HG03442 (cell line): ENCODE measurements around the gene ZNF366.
A peak's percentile ranks its signal among the peaks of the same experiment; 100 is the strongest.

ENCODE experiments used
- ATAC-seq: cut with Tn5 transposase; IDR thresholded peaks from one replicate; pipeline ENCODE4 v1.9.1; 2021; ENCODE audit warnings: mild to moderate bottlenecking, moderate library complexity; ENCODE audit not compliant: unreplicated experiment

ZNF366 gene

DNA sequence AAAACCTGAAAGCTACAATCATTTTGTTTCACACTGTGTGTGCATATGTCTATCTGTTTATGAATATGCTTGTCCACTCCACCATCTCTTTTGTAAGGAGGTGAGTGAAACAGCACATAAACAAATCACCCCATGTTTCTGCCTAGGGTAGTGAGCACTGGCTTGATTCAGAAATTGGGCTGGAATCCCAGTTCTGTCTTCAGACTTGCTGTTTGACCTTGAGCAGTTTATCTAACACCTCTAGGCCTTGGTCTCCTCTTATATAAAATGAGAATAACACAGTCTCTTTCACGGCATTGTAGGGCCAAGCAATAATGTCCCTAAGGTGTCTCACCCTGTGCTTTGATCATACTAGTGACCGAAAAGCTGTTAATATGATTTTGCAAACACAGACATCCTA is 61.2 kb downstream of the ZNF366 start:
- no peak for ATAC-seq

DNA sequence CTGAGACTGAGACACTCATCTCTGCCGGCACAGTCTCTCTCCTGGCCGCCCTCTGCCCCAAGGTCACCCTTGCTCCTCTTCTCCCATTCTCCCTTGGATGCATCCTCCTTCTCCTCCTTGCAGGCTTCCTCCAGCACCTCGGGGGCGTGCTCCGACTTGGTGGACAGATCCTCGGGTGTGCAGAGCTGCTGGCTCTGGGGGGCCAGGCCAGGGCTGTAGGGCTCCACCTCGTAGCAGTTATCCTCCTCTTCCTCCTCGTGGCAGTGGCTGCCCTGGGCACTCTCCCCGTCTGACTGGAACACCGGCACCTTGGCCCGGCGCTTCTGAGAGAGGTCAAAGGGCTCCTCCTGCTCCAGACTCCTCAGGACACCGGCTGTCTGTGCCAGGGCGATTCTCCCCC is 63.3 kb downstream of the ZNF366 start:
- ATAC-seq, result no peak

DNA sequence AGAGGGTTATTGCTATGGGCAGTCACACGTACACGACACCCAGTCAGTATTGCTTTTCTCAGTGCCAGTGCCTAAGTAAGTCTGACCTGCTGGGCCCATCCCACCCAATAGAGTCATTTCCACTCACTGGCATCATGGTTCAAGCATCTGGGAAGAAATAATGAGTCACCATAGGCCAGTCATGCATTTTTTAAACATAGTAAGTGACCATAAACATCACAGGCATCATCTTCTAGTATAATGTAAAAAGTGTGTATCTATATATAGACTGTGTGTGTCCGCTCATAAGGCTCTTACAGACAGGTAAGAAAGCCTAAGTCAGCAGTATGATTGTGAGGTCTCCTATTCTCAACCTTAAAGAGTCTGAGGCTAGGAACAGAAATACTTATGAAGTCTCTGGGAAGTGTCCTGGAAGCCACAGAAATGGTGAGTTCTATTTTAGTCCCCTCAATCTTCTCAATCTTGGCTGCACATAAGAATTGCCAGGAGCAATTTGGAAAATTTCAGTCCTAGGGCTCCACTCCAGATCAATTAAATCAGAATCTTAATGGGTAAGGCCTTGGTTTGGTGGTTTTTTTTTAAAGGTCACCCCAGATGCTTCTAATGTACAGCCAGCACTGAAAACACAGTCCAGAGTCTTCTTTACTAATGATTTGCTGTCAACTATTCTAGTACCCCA is 65.2 kb downstream of the ZNF366 start:
- ATAC-seq, result no peak

- no peak for ATAC-seq
Measured at GRCh38 chr5:72441094-72441723, 66.0 kb downstream of the ZNF366 start.

DNA sequence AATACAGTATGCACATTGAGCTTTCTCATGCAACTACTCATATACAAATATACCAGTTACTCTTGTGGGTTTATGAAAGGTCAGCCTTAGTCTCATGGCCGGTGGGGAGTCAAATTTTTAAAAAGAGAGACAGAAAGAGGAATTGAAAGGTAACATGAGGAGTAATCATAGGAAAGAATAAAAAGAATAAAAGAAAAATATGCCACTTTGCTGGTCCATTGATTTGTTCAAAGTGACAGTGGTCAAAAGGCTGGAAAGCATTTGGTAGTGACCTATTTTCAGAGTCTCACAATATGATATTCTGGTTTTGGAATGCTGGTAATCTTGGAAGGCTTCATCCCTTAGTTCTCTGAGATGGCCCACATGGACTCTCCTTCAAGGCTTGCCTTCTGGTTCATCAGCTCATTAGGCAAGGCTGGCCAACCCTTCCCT is 67.0 kb downstream of the ZNF366 start:
- ATAC-seq, result no peak

DNA sequence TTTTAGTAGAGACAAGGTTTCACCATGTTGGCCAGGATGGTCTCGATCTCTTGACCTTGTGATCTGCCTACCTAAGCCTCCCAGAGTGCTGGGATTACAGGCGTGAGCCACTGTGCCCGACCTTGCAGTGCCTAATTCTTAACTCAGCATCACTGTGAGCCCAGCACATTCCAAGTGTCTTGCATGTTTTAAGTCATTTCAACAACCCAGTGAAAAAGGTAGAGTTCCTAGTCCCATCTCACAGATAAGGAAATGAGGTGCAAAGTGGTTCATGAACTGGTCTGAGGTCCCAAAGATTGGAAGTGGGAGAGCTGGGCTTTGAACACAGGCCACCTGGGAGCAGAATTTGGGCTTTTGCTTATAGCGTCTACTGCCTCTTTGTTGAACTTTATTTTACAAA is 68.0 kb downstream of the ZNF366 start:
- no peak for ATAC-seq

DNA sequence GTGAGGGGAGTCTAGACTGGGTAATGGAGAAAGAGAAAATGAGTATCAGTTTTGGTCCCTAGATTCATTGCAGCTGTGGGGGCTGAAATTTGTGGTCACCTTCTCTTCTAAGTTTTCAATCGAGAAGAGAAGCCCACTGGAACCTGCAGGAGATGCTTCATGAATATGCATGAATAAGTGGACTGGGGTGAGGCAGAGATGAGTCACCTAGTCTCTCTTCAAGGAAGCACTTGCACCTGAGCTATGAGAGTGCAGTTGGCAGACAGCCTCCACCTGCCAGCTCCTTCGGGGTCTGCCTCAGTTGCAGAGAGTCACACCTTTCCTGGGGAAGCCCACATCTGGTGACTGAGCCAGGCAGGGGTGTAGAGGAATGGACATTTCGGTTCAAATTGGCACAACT is 69.1 kb downstream of the ZNF366 start:
- no peak for ATAC-seq

DNA sequence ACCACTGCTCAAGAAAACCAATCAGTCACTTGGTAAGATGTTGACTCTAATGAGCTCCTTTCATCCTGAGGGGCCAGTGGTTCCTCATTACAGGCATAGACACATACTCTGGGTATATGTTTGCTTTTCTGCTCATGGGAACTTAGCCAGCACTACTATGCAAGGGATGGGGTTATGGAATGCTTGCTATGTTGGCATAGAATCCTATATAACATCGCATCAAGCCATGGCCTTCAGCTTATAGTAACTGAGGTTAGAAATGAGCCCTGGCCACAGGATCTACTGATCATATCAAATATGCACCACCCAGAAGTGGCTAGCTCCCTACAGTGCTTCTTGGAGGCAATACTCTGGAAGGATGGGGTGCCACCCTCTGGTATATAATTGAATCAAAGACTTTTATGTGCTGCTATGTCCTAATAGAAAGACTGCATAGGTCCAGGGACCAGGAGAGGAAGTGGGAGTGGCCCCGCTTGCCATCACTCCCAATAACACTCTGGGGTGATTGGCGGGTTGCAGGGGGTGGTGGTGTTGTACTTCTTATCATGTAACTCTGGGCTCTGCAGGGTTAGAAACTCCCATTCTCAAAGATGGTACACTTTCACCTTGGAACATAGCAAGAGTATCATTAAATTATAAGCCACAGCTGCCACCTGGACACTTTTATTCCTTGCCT is 70.3 kb downstream of the ZNF366 start:
- ATAC-seq, result no peak

DNA sequence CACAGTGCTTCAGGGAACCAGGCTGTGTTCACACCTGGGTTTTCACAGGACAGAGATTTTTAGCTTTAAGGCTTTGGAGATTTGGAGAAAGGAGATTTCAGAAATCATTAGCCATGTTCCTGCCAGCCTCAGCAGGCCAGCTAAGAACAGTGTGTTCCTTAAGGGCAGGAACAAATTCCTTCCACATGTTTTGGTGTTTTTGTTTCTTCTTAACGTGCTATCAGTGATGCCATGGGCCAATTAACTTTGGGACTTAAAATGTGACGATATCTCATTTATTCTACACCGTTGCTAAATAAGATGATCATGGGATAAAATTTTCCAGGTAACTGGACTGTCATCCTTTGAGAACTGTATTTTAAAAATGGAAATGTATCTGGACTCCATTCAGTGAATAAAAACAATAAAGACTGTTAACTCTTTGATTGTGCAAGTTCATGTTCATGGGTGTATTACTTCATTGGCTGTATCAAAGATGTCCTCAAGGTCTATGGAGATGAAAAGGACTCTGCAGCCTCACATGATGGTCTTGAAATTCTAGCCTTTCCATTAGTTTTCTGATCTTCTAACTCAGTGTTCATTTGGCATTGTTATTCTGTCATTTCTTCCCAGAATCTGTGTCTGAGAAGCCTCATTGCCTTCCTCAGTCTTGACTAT is 72.3 kb downstream of the ZNF366 start:
- ATAC-seq, result no peak

- no peak for ATAC-seq
Measured at GRCh38 chr5:72434056-72434780, 73.0 kb downstream of the ZNF366 start.

DNA sequence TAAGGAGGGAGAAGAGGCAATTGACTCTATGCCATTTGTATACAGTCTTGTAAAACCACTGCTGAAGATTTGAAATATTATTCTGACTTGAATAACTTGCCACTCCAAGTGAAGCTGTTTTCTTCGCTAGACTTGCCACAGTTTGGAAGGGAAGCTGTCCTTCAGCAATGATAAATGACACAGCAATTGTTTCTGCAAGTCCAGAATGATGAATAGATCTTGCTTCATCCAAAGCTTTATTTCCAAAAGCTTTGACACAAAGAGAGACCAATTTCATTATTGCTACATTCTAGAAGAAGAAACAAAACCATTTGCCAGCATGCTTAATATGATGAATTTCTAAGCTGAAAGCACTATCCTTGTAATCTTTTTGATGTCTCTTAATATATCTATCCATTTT is 73.7 kb downstream of the ZNF366 start:
- no peak for ATAC-seq

- no peak for ATAC-seq
Measured at GRCh38 chr5:72428669-72429068, 78.5 kb downstream of the ZNF366 start.

- peak; percentile 69 for ATAC-seq
Measured at GRCh38 chr5:72427488-72428437, 79.4 kb downstream of the ZNF366 start.

DNA sequence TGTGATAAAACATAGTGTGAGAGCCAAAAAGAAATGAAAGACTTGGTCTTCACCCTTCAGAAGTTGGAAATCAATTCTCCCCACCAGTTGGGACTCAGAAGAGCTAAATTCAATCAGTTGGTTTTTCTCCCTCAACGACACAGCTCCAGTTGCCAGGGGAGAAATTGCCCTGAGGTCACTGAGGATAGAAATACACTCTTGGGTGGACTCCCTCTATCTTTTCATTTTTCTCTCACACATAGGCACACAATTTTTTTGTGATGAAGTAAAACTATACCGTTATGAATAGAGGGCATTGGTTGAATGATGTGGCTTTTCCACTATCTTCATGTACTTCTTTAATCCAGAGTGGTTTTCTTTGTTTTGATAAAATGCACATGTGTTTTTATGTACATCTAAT is 80.2 kb downstream of the ZNF366 start:
- no peak for ATAC-seq

DNA sequence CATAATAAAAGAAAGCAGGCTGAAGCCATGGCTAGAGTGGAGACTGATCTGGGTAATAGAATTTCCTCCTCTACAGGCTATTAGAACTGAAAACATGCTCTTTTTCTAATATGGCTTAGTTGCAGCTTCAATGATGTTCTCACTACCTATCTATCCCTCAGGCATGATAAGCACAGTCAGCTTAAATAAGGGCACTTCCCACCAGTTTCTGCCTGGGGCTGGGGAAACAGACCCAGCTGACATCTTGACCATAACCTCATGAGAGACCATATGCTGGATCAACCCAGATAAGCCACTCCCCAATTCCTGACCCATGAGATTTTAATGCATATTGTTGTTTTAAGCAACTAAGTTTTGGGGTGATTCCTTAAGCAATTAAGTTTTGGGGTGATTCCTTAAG is 81.2 kb downstream of the ZNF366 start:
- no peak for ATAC-seq

- no peak for ATAC-seq
Measured at GRCh38 chr5:72418271-72418670, 88.9 kb downstream of the ZNF366 start.

- ATAC-seq, result no peak
Measured at GRCh38 chr5:72417333-72418062, 89.7 kb downstream of the ZNF366 start.

DNA sequence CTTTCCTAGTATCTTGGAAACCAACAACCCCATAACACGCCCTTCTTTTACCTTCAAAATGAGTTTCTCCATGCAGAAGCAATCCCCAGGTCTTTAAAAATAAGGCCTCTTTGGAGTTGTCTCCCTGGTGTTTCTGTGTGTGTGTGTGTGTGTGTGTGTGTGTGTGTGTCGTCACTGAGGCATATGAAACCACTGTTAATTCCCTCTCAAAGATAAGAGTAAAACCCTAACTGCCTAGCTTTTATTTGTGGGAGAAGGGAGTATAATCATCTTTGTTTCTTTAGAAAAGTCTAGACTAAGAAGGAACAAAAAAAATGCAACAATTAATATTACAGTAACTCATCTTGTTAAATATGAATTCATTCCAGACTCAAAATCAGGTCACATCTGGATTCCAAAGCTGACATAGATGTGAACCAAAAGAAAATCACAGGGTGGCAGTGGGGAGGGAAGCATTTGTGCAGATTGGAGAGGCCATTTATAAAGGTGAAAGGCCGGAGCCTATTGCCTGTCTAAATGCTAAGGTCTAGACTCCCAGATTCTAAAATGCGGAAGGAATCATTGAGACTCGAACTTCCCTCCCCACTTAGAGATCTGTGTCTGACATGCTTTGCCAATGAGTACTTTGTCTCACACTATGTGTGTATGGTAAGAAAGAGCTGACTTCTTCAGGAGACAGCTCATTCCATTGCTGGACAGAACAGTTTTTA is 91.4 kb downstream of the ZNF366 start:
- no peak for ATAC-seq
